GM19035 (cell line): ENCODE measurements around the gene FAM204A.

Source experiments
- ATAC-seq: cut with Tn5 transposase; IDR thresholded peaks from one replicate; pipeline ENCODE4 v1.9.1; 2021; ENCODE audit not compliant: unreplicated experiment

The FAM204A gene

DNA sequence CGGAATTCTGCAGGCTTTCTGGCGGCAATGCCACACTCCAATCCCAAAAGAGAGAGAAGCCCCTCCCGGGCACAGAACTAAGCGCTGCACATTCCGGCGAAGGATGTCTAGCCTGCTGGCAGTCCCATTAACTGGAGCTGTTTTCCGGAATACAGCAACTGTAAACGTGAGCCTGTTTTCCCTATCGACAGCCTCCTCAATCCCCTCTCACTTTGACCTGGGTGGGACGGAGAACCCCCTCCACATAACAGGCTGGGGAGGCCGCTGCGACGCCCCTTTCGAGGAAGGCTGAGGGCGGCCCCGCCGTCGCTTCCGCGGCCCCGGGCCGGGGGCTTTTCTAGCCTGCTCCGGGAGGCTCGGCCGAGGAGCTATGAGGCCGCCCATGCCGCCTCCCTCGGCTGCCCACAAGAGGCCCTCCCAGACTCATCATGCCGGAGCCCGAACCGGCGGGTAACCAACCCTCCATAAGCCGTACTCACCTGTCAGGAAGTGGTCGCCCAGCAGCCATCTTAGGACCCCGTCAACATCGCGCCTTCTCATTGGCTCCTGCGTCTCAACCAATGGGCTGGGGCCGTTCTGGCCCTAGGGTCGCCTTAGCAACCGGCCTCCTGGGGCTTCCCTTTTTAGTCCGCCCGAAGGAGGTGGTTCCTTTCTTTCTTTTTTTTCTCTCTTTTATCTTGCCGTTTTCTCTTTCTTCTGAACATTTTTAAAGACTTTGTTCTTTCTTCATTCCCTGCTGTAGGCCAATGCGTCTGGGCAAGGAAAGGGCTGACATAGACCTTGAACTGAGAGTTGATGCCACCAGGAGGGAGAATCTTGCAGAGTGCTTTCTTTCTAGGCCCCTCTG is at the start of gene FAM204A:
Gene FAM204A (minus strand): TSS at position 534 of the 847 bp plus-strand sequence. CDS start 5,909 bp downstream, outside the sequence.
- peak; percentile 100 for ATAC-seq

DNA sequence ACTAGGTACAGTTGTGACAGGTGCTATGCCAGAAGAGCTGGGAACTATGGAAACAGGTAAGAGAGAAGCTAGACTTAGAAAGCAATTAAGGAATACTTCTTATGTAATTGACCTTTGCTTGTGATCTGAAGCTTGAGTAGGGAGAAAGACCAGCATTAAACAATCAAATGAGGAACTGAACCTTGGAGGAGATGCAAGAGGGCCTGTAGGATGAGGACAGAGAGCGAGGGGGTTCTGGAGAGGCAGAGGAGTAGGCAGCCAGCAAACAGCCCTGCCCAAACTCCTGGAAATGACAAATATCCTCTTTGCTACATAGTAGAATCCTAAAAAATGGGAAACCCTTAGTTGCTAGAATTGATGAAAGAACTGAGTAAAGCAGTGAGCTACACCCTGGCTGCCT is 41.6 kb upstream of the FAM204A start:
- no peak for ATAC-seq

DNA sequence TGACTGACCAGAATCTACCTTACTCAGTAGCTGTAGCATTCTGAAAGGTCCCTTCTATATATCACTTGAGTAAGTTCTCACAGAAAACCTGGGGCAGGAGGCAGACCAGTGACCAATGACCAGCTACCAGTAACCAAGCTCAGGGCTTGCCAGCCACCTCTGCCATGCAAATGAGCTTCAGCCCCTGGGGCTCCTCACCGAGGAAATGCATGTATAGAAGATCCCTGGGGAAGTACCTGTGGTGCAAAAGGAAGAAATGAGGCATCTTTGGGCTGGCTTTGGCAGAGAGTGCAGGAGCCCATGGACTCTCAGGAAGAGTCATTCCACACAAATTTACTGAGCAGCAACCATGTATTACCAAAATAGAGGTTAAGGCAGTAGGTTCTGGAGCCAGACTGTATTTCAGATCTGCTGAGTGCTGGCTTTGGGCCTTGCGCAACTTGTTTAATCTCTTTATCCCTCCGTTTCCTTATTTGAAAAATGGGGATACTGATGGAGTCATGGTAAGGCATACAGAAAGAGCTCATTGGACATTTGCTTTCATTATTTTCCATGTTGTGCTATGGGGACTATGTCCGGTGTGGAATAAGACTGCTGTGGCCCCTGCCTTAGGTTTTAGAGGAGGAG is 41.1 kb upstream of the FAM204A start:
- no peak for ATAC-seq

DNA sequence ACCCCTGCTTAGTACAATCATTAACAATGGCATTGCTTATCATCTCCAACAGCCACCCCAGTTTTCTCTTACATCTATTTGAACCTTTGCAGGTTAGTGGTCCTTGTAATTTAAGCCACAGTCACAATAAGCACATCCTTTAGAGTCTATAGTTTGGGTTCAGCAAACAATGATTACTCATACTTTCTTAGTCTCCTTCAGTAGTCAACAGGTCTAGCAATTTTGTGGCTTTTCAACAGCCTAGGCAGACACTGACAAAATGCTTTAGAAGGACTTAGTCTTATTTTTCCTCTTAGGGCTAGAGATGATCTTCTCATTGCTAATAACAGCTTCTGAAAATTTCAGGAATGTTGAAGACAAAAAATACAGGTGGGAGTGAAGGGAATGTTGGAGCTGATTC is 32.3 kb upstream of the FAM204A start:
- no peak for ATAC-seq

GRCh38 chr10:118373786-118374185 is 31.7 kb upstream of the FAM204A start:
- ATAC-seq: no peak

- ATAC-seq: no peak
Measured at GRCh38 chr10:118370499-118370898, 28.4 kb upstream of the FAM204A start.

DNA sequence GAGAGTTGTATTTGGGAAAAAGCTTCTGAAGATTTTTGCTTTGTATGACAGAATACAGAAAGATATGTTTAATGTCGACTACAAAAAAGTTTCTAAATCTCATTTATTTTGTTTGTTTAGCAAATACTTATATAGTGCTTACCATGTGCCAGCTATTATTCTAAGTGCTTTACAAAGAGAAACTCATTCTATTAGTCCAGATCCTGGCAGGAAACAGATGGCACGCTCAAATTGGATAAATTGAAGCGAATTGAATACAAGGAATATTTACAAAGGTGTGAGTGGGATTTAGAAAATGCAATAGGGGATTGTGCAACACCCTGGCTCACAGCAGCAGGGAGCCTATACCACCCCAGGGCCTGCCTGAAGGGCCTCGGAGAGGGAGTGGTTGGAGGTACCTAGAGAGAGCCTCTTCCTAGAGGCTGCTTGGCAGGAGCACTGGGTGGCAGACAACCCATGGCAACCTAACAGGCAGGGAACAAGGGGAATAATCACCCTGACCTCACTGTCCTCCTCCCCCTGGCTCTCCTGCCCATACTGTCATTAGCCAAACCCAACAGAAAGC is 27.6 kb upstream of the FAM204A start:
- ATAC-seq: no peak

GRCh38 chr10:118365702-118366101 is 23.6 kb upstream of the FAM204A start:
- ATAC-seq: no peak

DNA sequence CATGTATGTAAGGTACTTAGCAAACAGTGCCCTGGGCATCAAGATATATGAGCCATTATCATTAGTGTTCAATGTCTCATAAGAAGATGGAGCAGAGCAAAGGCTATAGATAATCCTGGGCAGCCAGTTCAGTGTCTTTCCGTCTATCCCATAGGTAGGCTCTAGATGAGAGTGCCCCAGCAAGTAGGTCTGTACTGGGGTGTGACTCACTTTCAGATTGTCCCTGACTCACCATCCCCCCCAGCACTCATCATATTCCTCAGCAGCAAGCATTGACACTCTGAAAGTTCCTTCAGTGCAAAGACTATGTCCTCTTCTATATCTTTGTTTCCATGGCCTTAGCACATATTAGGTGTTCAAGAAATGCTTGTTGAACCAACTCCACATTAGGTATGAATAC is 20.0 kb upstream of the FAM204A start:
- ATAC-seq: no peak

DNA sequence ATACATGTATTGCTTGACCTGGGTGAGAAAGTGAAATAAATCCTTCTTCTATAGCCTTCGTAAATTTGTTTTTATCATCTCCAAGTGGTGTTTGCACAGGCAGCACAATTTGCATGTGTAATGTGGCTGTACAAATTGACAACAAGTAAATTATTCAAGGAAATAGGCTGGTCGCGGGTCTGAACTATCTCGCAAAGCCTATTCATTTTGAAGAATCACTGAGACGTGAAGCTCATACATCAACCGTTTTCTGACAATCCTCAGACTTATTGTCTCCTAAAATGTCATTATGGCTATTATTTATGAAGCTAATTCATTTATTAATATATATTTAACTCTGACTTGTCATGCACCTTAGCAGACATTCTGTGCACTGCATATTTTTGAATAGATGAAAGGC is 16.2 kb upstream of the FAM204A start:
- ATAC-seq: no peak

GRCh38 chr10:118357841-118358240 is 15.7 kb upstream of the FAM204A start:
- ATAC-seq: no peak

DNA sequence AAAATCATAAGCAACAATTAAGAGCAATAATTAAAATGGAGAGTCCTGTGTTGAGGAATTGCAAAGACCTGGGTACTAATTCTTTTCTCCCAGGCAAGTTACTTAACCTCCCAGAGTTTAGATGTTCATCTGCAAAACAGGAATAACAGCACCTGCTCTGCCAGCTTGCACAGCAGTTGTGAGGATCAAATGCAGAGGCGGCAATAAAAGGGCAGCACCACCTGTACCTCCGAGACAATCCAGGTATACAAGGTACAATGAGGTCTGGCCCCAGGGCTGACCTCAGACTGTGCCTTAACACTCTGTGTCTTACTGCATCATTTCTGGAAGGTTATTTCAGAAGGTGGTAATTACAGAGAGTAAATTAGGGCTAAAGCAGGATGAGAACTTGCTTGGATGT is 14.5 kb upstream of the FAM204A start:
- no peak for ATAC-seq

GRCh38 chr10:118355234-118355633 is 13.1 kb upstream of the FAM204A start:
- ATAC-seq: no peak

DNA sequence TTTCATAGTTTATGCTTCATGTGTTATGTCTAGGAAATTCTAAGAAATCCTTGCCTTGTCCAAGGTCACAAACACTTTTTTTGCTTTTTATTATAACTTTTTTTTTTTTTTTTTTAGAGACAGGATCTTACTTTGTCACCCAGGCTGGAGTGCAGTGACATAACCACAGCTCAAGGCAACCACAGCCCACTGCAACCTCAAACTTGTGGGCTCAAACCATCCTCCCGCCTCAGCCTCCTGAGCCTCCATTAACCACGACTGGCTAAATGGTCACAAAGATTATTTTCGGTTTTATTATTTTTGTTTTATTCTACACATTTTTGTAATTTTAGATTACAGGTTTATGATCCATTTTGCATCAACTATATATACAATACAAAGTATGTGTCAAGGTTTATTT is 7.1 kb upstream of the FAM204A start:
- ATAC-seq: no peak

DNA sequence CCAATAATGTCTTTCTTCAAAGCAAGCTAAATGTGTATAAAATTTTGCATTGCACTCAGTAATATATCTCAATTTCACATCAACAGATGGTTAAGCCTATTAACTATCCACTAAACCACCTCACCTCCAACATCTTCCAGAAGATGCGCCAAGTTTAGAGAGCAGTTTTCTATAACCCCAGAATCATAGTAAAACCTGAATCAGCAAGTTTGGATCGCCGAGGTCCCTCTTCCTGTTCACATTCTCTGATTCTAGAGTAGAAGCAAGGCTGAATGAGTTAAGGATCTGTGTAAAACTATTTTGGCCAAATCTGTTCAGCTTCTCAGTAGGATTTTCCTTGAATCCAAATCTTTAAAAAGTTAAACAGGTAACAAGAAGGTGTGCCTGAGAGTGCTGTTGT is 1.4 kb upstream of the FAM204A start:
- no peak for ATAC-seq

DNA sequence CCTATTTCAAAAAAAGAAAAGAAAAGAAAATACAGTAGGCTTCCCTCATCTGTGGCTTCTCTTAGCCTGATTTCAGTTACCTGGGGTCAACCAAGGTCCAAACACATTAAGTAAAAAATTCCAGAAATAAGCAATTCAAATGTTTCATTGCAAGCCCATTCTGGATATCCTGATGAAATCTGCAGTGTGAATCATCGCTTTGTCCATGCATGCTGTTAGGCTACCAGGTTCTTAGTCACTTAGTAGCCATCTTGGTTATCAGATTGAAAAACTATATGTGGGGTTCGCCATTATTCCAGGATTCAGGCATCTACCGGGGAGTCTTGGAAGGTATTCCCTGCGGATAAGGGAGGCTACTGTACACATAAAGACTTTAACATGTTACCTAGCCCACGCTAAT is 991 bp upstream of the FAM204A start:
- ATAC-seq: no peak

DNA sequence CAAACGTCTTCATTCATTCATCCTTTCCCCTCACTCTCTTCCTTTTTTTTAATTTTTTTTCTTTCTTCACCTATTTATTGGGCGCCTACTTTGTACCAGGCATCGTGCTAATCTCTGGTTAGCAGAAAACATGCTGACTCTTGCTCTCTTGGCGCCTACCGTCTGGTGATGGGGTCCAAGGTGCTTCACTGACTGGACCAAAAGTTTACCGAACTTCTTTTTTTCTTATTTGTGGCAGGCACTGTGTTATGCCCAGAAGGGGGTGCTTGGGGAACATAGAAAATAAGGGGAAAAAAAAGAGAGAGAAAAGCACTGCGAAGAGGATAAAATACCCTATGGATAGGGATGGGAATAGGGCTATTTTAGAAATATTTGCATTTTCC is 505 bp upstream of the FAM204A start:
- ATAC-seq: peak; percentile 3

DNA sequence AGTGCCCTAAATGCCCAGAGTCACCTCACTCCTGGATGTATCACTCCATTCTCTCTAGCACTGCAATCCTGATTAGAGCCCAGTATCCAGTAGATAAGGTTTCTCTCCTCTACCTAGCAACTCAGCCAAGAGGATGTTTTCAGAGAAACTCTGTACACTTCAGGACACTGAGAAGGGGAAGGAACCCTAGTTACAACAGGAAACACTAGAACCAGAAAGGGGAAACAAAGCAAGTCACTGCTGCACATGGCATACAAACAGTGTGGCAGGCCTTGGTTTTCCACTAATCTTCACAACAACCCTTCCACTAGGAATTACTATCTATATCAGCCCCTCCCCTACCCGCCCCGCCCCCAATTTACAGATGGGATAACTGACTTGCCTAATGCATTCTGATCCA is 1.6 kb downstream of the FAM204A start:
- no peak for ATAC-seq

DNA sequence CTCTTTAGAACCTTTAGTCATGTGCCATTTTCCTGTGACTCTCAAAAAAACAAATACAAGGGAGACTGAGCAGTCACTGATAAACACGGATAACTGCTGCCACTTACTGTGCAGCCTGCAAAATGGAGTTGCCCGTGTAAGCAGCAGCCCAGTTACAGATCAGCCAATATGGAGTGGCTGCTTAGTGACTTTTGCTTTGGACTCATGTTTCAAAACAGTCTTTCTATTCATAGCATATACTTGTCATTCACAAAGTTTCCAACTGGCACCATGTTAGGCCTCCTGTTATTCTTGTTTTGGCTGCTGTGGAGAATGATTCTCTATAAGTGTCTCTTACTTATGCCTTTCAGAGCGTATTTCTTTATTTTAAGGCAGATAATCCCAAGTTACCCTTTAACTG is 3.0 kb downstream of the FAM204A start:
- no peak for ATAC-seq

- ATAC-seq: no peak
Measured at GRCh38 chr10:118337356-118337755, 4.8 kb downstream of the FAM204A start.

DNA sequence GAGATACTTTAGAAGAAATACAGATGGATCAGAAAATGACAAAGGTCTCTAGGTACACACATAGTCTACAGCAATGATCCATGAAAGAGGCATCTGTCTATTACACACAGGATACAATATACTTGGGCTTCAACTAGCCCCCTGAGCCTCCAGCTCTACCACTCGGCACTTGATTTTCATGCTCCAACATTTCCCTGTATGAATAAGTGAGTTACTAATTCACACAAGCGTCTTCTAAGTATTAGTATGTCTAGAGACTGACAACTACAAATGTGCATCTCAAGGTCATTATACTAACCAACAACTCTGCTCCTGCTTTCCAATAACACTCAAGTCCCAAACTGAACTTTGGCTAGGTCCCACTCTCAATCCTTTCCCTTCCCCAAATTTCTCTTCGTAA is 8.3 kb downstream of the FAM204A start:
- no peak for ATAC-seq

- no peak for ATAC-seq
Measured at GRCh38 chr10:118332948-118333710, 9.0 kb downstream of the FAM204A start.
